Inflammatory macrophage (primary cell): ENCODE results near the gene CWC27.

Experiments used
- DNase-seq, 2 donors: peaks; one replicate each; pipeline ENCODE4 v3.0.0-alpha.2; 2020 to 2022

Gene CWC27

GRCh38 chr5:65009207-65009606 lies 240.5 kb downstream of the CWC27 start:
- DNase-seq = no peak

DNA sequence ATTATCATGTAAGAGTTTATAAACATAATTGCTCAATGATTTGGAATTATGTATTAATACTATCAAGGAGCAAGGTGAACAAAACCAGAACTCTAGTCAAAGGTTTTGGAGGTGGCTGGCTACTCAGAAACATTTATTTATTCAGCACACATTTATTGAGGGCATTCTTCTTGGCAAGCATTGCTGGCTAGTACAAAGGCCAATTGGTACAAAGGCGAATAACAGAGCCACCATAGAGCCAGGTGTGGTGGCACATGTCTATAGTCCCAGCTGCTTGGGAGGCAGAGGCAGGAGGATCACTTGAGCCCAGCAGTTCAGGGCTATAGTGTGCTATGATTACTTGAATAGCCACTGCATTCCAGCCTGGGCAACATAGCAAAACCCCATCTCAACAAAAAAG lies 242.1 kb downstream of the CWC27 start:
- no peak for DNase-seq

GRCh38 chr5:65012301-65012892 lies 243.7 kb downstream of the CWC27 start:
- no peak for DNase-seq

DNA sequence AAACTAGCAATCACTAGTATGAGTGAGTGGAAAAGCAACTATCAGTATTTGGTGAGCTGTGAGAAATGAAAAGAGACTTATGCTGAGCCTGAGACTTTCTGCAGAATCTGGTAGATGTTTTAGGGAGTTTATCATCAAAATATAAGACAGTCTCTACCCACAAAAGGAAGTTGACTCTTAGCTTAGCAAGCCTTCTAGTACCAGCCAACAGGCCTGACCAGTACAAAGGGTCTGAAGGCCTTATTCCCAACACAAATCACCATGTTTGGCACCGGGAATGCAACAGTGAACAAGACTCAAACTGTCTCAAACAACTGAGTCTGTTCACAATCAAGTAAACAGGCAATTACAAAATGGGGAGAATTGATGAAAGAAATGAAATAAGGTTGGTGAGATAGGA lies 244.4 kb downstream of the CWC27 start:
- DNase-seq = no peak

- no peak for DNase-seq
These were observed 246.0 kb downstream of the CWC27 start for GRCh38 chr5:65014769-65015168.

DNA sequence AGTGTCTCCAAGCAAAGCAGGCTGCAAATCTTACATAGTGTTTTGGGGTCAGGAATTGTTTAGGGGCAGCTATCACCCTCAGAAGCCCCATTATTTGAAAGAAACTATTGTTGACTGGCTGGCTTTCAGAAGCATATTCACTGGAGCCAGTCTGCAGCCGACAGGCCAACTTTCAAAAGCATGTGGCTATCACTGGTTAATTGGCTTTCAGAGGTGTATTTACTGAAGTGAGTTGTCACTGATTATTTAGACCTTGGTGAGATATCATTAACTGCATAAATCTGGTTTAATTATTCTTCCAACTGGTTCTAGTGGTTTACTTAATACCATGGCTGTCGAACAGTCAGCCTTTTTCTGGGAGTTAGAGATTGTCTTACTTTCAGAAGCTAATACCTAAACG lies 247.0 kb downstream of the CWC27 start:
- no peak for DNase-seq

GRCh38 chr5:65017636-65018035 lies 248.9 kb downstream of the CWC27 start:
- DNase-seq = no peak

- no peak for DNase-seq
These were observed 250.0 kb downstream of the CWC27 start for GRCh38 chr5:65018763-65019162.

DNA sequence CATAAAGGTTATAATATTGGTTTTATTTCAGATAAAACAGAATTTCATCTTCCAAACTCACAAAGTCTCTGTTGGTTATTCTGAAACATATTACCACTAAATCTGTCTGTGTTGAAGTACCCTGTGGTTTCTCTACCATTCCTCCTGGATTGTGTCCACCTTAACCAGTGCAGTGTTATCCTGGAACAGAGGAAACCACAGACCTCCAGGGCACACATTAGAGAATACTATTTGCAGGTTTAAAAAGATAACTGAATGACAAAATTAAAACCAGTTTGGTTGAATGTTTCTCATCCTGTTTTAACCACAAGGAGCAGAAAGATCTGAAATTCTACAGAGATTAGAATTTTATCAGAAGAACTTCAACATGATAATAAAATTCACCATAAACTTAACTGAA lies 251.8 kb downstream of the CWC27 start:
- no peak for DNase-seq

GRCh38 chr5:65021527-65022226 lies 252.9 kb downstream of the CWC27 start:
- peak in 1 of 2 donors; percentile 46 for DNase-seq

DNA sequence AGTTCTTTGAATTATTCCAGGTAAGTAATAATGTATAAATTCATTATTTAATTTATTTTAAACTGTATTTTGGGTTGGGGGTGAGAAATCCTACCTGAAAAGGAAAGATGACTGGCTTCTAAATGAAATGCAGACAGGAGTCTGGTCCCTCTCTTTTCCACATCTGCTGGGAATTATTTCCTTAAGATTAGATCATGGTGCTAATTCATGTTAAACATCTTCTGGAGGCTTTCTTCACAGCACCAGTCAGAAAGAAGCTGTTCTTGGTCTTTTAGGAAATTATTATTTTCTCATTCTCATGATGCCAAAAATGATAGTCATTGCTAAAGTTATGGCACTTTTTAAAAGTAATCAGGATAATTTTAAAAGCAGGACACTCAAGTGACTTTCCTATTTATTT lies 254.2 kb downstream of the CWC27 start:
- no peak for DNase-seq

- no peak for DNase-seq
These were observed 256.0 kb downstream of the CWC27 start for GRCh38 chr5:65024681-65025080.

- DNase-seq = no peak
These were observed 258.3 kb downstream of the CWC27 start for GRCh38 chr5:65026816-65027548.

GRCh38 chr5:65029178-65029577 lies 260.4 kb downstream of the CWC27 start:
- no peak for DNase-seq

DNA sequence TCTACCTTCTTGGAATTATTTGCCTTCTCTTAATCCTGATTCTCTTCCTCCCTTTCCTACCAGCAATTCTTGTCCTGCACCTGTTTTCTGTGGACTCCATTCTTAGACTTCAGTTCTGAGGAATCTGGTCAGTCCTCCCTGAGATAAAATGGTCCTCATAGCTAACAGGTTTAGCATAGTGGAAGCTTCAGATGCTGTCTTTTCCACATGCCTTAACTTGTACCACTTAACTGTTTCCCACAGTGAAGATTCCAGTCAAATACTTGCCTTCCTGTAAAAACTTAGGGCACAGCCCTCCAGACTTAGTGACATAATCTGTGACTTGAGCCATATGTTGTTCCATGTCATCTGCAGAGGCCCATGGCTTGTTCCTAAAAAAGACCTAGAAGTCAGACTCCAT lies 261.3 kb downstream of the CWC27 start:
- DNase-seq = no peak

GRCh38 chr5:65032250-65032649 lies 263.5 kb downstream of the CWC27 start:
- DNase-seq = no peak

- DNase-seq = no peak
These were observed 265.5 kb downstream of the CWC27 start for GRCh38 chr5:65034029-65034812.

DNA sequence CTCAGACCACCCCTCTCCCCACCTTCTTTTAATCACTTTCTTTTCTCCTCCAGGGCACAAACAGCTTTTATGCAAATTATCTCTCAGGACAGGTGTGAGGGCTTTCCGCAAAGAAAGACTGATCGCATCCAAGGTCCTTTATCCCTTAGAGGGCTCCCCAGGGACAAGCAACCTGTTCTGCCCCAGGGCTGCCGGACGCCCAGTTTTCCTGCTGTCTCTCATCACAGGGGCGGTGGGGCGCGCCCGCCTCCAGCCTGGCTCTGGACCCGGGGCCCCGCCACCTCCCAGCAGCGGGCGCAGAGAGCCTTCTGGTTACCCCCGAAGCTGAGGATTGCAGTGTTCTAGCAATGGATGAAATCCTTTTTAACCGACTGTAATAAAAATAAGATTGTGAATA lies 266.1 kb downstream of the CWC27 start:
- DNase-seq = no peak

DNA sequence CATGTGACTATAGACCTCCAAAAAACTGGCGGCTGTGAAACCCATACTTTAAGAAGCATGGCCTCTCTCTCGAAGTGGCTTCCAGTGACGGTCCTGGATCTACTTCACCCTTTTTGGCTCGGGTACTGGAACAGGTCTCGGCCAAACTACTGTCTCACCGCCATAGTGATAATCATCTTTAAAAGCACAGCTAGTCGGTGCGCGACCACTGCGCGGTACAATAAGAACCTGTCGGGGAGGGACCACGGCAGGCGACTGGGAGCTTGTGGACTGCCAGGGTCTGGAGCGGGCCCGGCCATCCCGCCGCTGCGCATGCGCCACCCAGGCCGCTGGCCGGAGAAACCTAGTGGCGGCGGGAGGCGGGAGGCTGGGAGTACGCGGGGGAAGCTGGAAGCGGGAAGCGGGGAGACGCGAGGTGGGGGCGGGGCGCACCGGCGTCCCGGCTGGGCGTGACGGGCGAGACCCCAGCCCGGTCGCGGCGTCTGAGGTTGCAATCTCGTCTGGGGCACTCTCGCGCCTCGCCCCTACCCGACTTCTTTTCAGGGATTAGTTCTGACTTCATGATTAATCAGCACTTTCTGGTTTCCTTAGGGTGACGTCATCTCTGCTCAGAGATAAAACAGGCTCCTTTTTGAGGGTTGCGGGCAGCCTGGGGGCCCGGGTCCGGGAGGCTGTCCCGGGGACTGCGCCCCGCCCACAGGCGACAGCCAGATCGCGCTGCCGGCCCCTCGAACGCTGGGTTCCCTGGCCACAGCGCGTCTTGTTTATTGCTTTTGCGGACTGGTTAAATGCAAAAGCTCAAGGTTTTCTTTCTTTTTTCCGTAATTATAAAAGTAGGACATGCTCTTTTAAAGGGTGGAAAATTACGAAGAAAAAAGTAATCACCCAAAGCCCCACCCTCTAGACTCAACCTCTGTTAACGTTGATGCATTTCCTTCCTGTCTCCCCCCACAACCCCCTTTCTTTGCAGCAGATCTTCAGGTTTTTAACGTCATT lies 266.8 kb downstream of the CWC27 start:
- peak; percentile 83 to 88 for DNase-seq

DNA sequence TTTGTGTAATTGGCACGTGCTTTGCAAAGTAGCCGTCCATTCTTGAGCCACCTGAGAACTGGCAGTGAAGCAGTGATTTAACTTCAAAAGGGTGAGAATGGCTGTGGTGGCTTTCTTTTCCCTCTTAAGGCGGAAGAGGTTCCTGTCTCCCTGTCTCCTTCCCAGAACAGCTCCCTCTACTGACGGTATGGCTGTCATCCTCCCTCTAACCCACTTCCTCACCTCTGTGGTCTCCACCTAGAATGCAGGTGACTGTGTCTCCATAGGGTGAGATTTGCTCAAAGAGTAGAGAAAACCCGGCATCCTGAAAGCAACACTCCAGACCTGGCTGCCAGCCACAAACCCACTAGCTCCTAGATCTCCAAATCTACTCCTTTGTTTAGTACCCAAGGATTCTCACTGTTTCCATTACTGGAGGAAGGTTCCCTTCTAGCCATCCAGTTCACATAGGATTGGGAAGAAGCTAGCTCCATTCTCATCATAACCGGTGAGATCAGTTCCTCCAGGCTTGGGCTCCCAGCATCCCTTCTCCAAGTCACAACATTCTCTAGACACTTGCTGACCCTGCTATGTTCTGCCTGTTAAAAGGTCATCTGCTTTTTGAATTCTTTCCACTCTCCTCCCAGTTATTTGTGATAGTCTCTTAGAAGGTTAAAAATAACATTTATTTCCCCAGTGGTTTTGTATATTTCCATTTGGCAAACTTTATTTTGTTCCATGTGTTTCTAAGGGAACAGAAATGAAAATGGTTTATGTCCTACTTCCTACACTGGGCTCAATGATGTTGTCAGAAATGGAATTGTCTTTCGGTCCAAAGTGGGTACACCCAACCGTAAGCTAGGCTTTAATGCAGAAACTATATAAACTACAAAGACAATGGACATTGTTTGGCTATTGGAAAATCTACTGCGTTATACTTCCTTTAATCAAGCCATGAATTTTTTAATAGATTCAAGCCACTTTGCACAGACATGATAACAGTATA lies 269.4 kb downstream of the CWC27 start:
- no peak for DNase-seq
